K562 (cell line): ENCODE results near the gene GRAMD2B. TPM values are rescaled to one million over a fixed set of nuclear protein-coding genes. Genes with fewer than 3 reads are reported as not detected.

Source experiments
- ATAC-seq: fragments of 200-7000 bp; cut with Tn5 transposase; 3 replicates; pipeline ENCODE4 v1.9.1; 2020; ENCODE audit warnings: moderate library complexity
- BruUV-seq: library from RNA; stranded (reverse); fragments of 400-500 nt; replicated peaks from 2 replicates; lab custom pipeline; 2021; lab: Mats Ljungman, UMichigan
- CTCF ChIA-PET: fragments of 300-600 bp; formaldehyde crosslinking; extraction: SDS; loops from one replicate; lab custom pipeline; 2021; ENCODE audit warnings: low intra/inter-chr PET ratio; lab: Yijun Ruan, JAX
- POLR2A ChIA-PET: fragments of 300-600, 350-650 bp; sonication (Branson Sonifier 250); formaldehyde crosslinking; extraction: SDS; loops from one replicate; lab custom pipeline; 2021; ENCODE audit warnings: antibody characterized with exemption, inconsistent platforms; lab: Yijun Ruan, JAX
- DNase-seq, 4 experiments: peaks; one replicate each; pipeline versions ENCODE4 v3.0.0 to v3.0.0-alpha.2; 2011 to 2018; ENCODE audit warnings: low spot score in 3 of 4, mixed read lengths in 3 of 4; ENCODE audit errors: extremely low read depth in 1 of 4
- FAIRE-seq: peaks from 2 replicates; lab custom pipeline; 2011; peaks lifted over from hg19 to GRCh38; lab: Jason Lieb, UNC
- H2AFZ ChIP-seq: 2 replicates; pipeline ENCODE4 v1.6.0; 2011; ENCODE audit warnings: low read depth, low read length, control low read depth, inconsistent platforms
- H3K27ac ChIP-seq: fragments of 200-600 bp; 3 replicates; pipeline ENCODE4 v1.8.0; 2011; ENCODE audit warnings: low read depth, mild to moderate bottlenecking, control low read depth, inconsistent platforms, low read length, moderate library complexity, mixed read lengths; ENCODE audit errors: extremely low read depth
- H3K27me3 ChIP-seq, 2 experiments: fragments of 300-600 bp in 1 of 2; 2 replicates in 1 of 2; 3 replicates in 1 of 2; pipeline versions ENCODE4 v1.6.0 to v1.8.0; 2011; ENCODE audit warnings: inconsistent platforms in 2 of 2, low read length in 2 of 2, mild to moderate bottlenecking in 1 of 2, mixed read lengths in 1 of 2, moderate library complexity in 1 of 2; ENCODE audit not compliant: control insufficient read depth in 2 of 2, insufficient read depth in 2 of 2
- H3K36me3 ChIP-seq: fragments of 300-600 bp; 3 replicates; pipeline ENCODE4 v1.8.0; 2011; ENCODE audit warnings: mild to moderate bottlenecking, low read length, inconsistent platforms; ENCODE audit not compliant: control insufficient read depth, insufficient read depth
- H3K4me1 ChIP-seq, 2 experiments: fragments of 200-600 bp in 1 of 2; replicated peaks in 1 of 2; 2 replicates in 1 of 2; 3 replicates in 1 of 2; pipeline versions ENCODE4 v1.5.1 to v1.8.0; 2011; ENCODE audit warnings: inconsistent platforms in 2 of 2, low read length in 2 of 2, mild to moderate bottlenecking in 1 of 2, mixed read lengths in 1 of 2, moderate library complexity in 1 of 2; ENCODE audit not compliant: control insufficient read depth in 2 of 2, insufficient read depth in 2 of 2
- H3K4me2 ChIP-seq: 2 replicates; pipeline ENCODE4 v1.6.1; 2011; ENCODE audit warnings: low read length, control low read depth, inconsistent platforms, mixed read lengths; ENCODE audit not compliant: insufficient read depth
- H3K4me3 ChIP-seq: fragments of 200-600 bp; sonication (generic), shearing (Covaris generic); 2 replicates; pipeline ENCODE4 v1.5.1; 2016; ENCODE audit warnings: control low read depth, inconsistent platforms
- H3K79me2 ChIP-seq: fragments of 200-600 bp; 3 replicates; pipeline ENCODE4 v1.8.0; 2011; ENCODE audit warnings: low read length, inconsistent platforms; ENCODE audit not compliant: control insufficient read depth, insufficient read depth
- H3K9ac ChIP-seq, 2 experiments: 2 replicates each; pipeline versions ENCODE4 v1.6.0 to v1.6.1; 2011; ENCODE audit warnings: low read depth in 2 of 2, low read length in 2 of 2, control low read depth in 1 of 2, inconsistent platforms in 1 of 2, mild to moderate bottlenecking in 1 of 2, mixed read lengths in 1 of 2; ENCODE audit not compliant: insufficient read depth in 1 of 2
- H3K9me1 ChIP-seq: one replicate; pipeline ENCODE4 v1.6.0; 2011; ENCODE audit warnings: inconsistent platforms, mild to moderate bottlenecking, low read length, moderate library complexity; ENCODE audit not compliant: control insufficient read depth, insufficient read depth
- H3K9me3 ChIP-seq: replicated peaks from 2 replicates; pipeline ENCODE4 v1.5.1; 2011; ENCODE audit warnings: low read depth, low read length, inconsistent platforms; ENCODE audit not compliant: control insufficient read depth, insufficient read depth
- H4K20me1 ChIP-seq: replicated peaks from 2 replicates; pipeline ENCODE4 v1.6.1; 2011; ENCODE audit warnings: low read length, inconsistent platforms, mixed read lengths; ENCODE audit not compliant: control insufficient read depth, insufficient read depth
- CTBP1 ChIP-seq: fragments of 450-650 bp; IDR thresholded peaks from 2 replicates; pipeline ENCODE4 v1.6.1; 2016; ENCODE audit warnings: borderline replicate concordance
- MAFF ChIP-seq: IDR thresholded peaks from 2 replicates; pipeline ENCODE4 v1.6.1; 2012; ENCODE audit warnings: low read length, improper control_type of control experiment
- MAFK ChIP-seq: IDR thresholded peaks from 2 replicates; pipeline ENCODE4 v1.6.1; 2011; ENCODE audit warnings: low read length, improper control_type of control experiment
- NKRF ChIP-seq: fragments of 450-650 bp; IDR thresholded peaks from 2 replicates; pipeline ENCODE4 v1.6.1; 2016; ENCODE audit warnings: borderline replicate concordance
- SLC30A9 ChIP-seq: fragments of 250-450 bp; sonication (Bioruptor Pico); IDR thresholded peaks from 2 replicates; pipeline ENCODE4 v1.8.0; 2022; ENCODE audit warnings: mild to moderate bottlenecking, moderate library complexity
- TGIF2 ChIP-seq: sonication (generic); formaldehyde crosslinking; IDR thresholded peaks from 2 replicates; pipeline ENCODE4 v1.8.1; 2022; ENCODE audit warnings: mild to moderate bottlenecking, missing genetic modification reagents, moderate library complexity
- THAP7 ChIP-seq: fragments of 250-450 bp; sonication (Bioruptor Pico); IDR thresholded peaks from 2 replicates; pipeline ENCODE4 v1.5.0; 2021
- ZNF766 ChIP-seq: fragments of 200-800 bp; sonication (Bioruptor generic); conservative IDR thresholded peaks from 2 replicates; pipeline ENCODE4 v1.6.1; 2016; ENCODE audit warnings: missing genetic modification characterization, missing compliant biosample characterization
- ZNF778 ChIP-seq: fragments of 450-650 bp; formaldehyde crosslinking; IDR thresholded peaks from 2 replicates; pipeline ENCODE4 v1.4.0; 2020; ENCODE audit warnings: mild to moderate bottlenecking, moderate library complexity
- WGBS: fragments of 100-300 bp; shearing (Covaris generic); methylation state at CpG from one replicate; pipeline ENCODE4 v1.1.6; 2016; ENCODE audit warnings: low coverage, mixed read lengths; ENCODE audit not compliant: insufficient coverage; ENCODE audit errors: missing lambda C conversion rate; 5-methylcytosine and 5-hydroxymethylcytosine counted together
- in situ Hi-C: fragments of 300-500 bp; cut with MboI; formaldehyde crosslinking; loops from 4 replicates; pipeline ENCODE4 v1.15.0; 2018; ENCODE audit warnings: inconsistent platforms, mixed read lengths
- intact Hi-C: fragments of 100-400 bp; cut with micrococcal nuclease; formaldehyde crosslinking; loops from 2 replicates; pipeline ENCODE4 v1.14.2; 2022
- polyA plus RNA-seq, 8 experiments: library from polyadenylated mRNA; depleted of rRNA in 4 of 8; stranded (reverse) in 5 of 8; unstranded in 3 of 8; fragments of >200 nt; fragmentation: Nextera tagmentation in 2 of 8; fragmentation: Illumina TruSeq in 1 of 8; extraction: Ambion mirVana in 2 of 8; extraction: Trizol in 1 of 8; gene quantifications; 2 replicates each; pipeline versions ENCODE4 v1.2.1 to v1.2.3, GENCODE V29; 2011 to 2014; ENCODE audit warnings: inconsistent platforms in 1 of 8, missing spikeins in 1 of 8
- total RNA-seq, 7 experiments: library from RNA; depleted of rRNA in 6 of 7; stranded (reverse); fragments of >200 nt in 6 of 7; fragmentation: Illumina TruSeq in 2 of 7; extraction: Trizol in 2 of 7; gene quantifications; 2 replicates each; pipeline versions ENCODE4 v1.2.1 to v1.2.3, GENCODE V29; 2011 to 2021; ENCODE audit warnings: low replicate concordance in 1 of 7

The GRAMD2B gene
- total and polyA plus RNA-seq, 9 of the 15 experiments (the other 6 are each of a cell fraction or from before 2014, with no cell fraction given): 0.32 to 4.2 (median 1.4) TPM

- TF ChIP-seq NKRF (no peak), MAFK (no peak), THAP7 (CRISPR knock-in tag) (no peak), ZNF766 (CRISPR knock-in tag) (no peak), MAFF (no peak), CTBP1 (no peak), ZNF778 (CRISPR knock-in tag) (no peak), TGIF2 (CRISPR knock-in tag) (no peak)
These were observed 15.1 kb downstream of the GRAMD2B start (continued) for GRCh38 chr5:126438267-126438666.

GRCh38 chr5:126438868-126439267, 15.7 kb downstream of the GRAMD2B start:
- 18% methylated on average over 3 of the region's 3 CpGs for WGBS
- intact Hi-C loops: no loop called here

More at GRCh38 chr5:126438868-126439267, 15.7 kb downstream of the GRAMD2B start:
- ChIA-PET CTCF (no interaction called here), POLR2A (no interaction called here)
- H3K4me2 ChIP-seq: no peak overlapping the region
- DNase-seq (no peak), ATAC-seq (no peak), FAIRE-seq (no peak)
- no peaks in the 10 kb centered on the region for H3K79me2 ChIP-seq
- no peaks in the 10 kb centered on the region for H3K4me1 ChIP-seq
- H2AFZ ChIP-seq: no peak overlapping the region
- no peaks in the 10 kb centered on the region for H3K9me1 ChIP-seq
- H3K9me3 ChIP-seq: no peaks in the 10 kb centered on the region
- TF ChIP-seq SLC30A9 (CRISPR knock-in tag): no peak
- no peaks in the 10 kb centered on the region for H3K27me3 ChIP-seq
- no peaks in the 10 kb centered on the region for H4K20me1 ChIP-seq
- no peak overlapping the region for H3K9ac ChIP-seq
- no TSS peak for BruUV-seq
- in situ Hi-C loops: no loop called here
- no peak overlapping the region for H3K27ac ChIP-seq
- no peak overlapping the region for H3K4me3 ChIP-seq
- H3K36me3 ChIP-seq: no peaks in the 10 kb centered on the region
